ENCODE data around the gene LSAMP.

Gene LSAMP

GRCh38 chr3:115968871-115969270, 476.4 kb downstream of the LSAMP start:
- no peak for DNase-seq (ENCODE audit: low read depth, low spot score)

GRCh38 chr3:115961380-115961779, 483.9 kb downstream of the LSAMP start:
- no peak for DNase-seq (ENCODE audit: low read depth, low spot score)

GRCh38 chr3:115960799-115961198, 484.5 kb downstream of the LSAMP start:
- no peak for DNase-seq (ENCODE audit: low read depth, low spot score)

GRCh38 chr3:115958526-115958925, 486.8 kb downstream of the LSAMP start:
- no peak for DNase-seq (ENCODE audit: low read depth, low spot score)

GRCh38 chr3:115947325-115947724, 498.0 kb downstream of the LSAMP start:
- no peak for DNase-seq (ENCODE audit: low read depth, low spot score)

GRCh38 chr3:115943579-115943978, 501.7 kb downstream of the LSAMP start:
- no peak for DNase-seq (ENCODE audit: low read depth, low spot score)

GRCh38 chr3:115937054-115937453, 508.2 kb downstream of the LSAMP start:
- no peak for DNase-seq (ENCODE audit: low read depth, low spot score)

- no peak for DNase-seq (ENCODE audit: low read depth, low spot score)
Observed at GRCh38 chr3:115932807-115933206, 512.5 kb downstream of the LSAMP start.

GRCh38 chr3:115931581-115931980, 513.7 kb downstream of the LSAMP start:
- no peak for DNase-seq (ENCODE audit: low read depth, low spot score)

GRCh38 chr3:115930922-115931321, 514.4 kb downstream of the LSAMP start:
- no peak for DNase-seq (ENCODE audit: low read depth, low spot score)

- no peak for DNase-seq (ENCODE audit: low read depth, low spot score)
Observed at GRCh38 chr3:115930168-115930567, 515.1 kb downstream of the LSAMP start.

GRCh38 chr3:115928376-115928775, 516.9 kb downstream of the LSAMP start:
- DNase-seq (ENCODE audit: low read depth, low spot score): no peak

- no peak for DNase-seq (ENCODE audit: low read depth, low spot score)
Observed at GRCh38 chr3:115927197-115927596, 518.1 kb downstream of the LSAMP start.

- DNase-seq (ENCODE audit: low read depth, low spot score): no peak
Observed at GRCh38 chr3:115922681-115923347, 522.5 kb downstream of the LSAMP start.

GRCh38 chr3:115921711-115922110, 523.6 kb downstream of the LSAMP start:
- DNase-seq (ENCODE audit: low read depth, low spot score): no peak

GRCh38 chr3:115918900-115919299, 526.4 kb downstream of the LSAMP start:
- no peak for DNase-seq (ENCODE audit: low read depth, low spot score)

- no peak for DNase-seq (ENCODE audit: low read depth, low spot score)
Observed at GRCh38 chr3:115916866-115917265, 528.4 kb downstream of the LSAMP start.

- DNase-seq (ENCODE audit: low read depth, low spot score): no peak
Observed at GRCh38 chr3:115915061-115915460, 530.2 kb downstream of the LSAMP start.

GRCh38 chr3:115913069-115913686, 532.1 kb downstream of the LSAMP start:
- DNase-seq (ENCODE audit: low read depth, low spot score): no peak

- no peak for DNase-seq (ENCODE audit: low read depth, low spot score)
Observed at GRCh38 chr3:115912372-115912771, 532.9 kb downstream of the LSAMP start.

GRCh38 chr3:115905871-115906270, 539.4 kb downstream of the LSAMP start:
- DNase-seq (ENCODE audit: low read depth, low spot score): no peak

- no peak for DNase-seq (ENCODE audit: low read depth, low spot score)
Observed at GRCh38 chr3:115903843-115904242, 541.4 kb downstream of the LSAMP start.

GRCh38 chr3:115901008-115901407, 544.3 kb downstream of the LSAMP start:
- no peak for DNase-seq (ENCODE audit: low read depth, low spot score)

GRCh38 chr3:115899535-115899934, 545.8 kb downstream of the LSAMP start:
- no peak for DNase-seq (ENCODE audit: low read depth, low spot score)
